MV-4-11 (cell line): Measurements from ENCODE around the gene MPP3.
A peak's percentile ranks its signal among the peaks of the same experiment; 100 is the strongest.
"Not testable (repeated sequence)": the region's sequence is repeated elsewhere in the genome, so short reads cannot be mapped to it uniquely, and the experiment has no call there.

Source experiments
- DNase-seq: peaks from one replicate; lab custom pipeline; 2025; lab: John Stamatoyannopoulos, UW

MPP3 gene

GRCh38 chr17:43808076-43808475, 24.9 kb downstream of the MPP3 start:
- peak; percentile 13 for DNase-seq

GRCh38 chr17:43805117-43805516, 27.8 kb downstream of the MPP3 start:
- no peak for DNase-seq

GRCh38 chr17:43803758-43804157, 29.2 kb downstream of the MPP3 start:
- no peak for DNase-seq

GRCh38 chr17:43801844-43802243, 31.1 kb downstream of the MPP3 start:
- no peak for DNase-seq

GRCh38 chr17:43800736-43801135, 32.2 kb downstream of the MPP3 start:
- no peak for DNase-seq

GRCh38 chr17:43799047-43799446, 33.9 kb downstream of the MPP3 start:
- DNase-seq, result no peak

GRCh38 chr17:43798024-43798423, 34.9 kb downstream of the MPP3 start:
- DNase-seq, result not testable (repeated sequence)

GRCh38 chr17:43792668-43793067, 40.3 kb downstream of the MPP3 start:
- not testable (repeated sequence) for DNase-seq

GRCh38 chr17:43791589-43791988, 41.4 kb downstream of the MPP3 start:
- peak; percentile 27 for DNase-seq

- peak; percentile 39 for DNase-seq
Measured at GRCh38 chr17:43790311-43790940, 42.5 kb downstream of the MPP3 start.

- DNase-seq, result no peak
Measured at GRCh38 chr17:43789482-43789881, 43.5 kb downstream of the MPP3 start.

- DNase-seq, result no peak
Measured at GRCh38 chr17:43788540-43788939, 44.4 kb downstream of the MPP3 start.

GRCh38 chr17:43787728-43788127, 45.2 kb downstream of the MPP3 start:
- peak; percentile 49 for DNase-seq

- DNase-seq, result no peak
Measured at GRCh38 chr17:43784628-43785101, 48.3 kb downstream of the MPP3 start.

GRCh38 chr17:43784068-43784467, 48.9 kb downstream of the MPP3 start:
- DNase-seq, result peak; percentile 21

GRCh38 chr17:43782913-43783680, 49.8 kb downstream of the MPP3 start:
- DNase-seq, result peak; percentile 42

- DNase-seq, result no peak
Measured at GRCh38 chr17:43780135-43780534, 52.8 kb downstream of the MPP3 start, which contains the start of gene CFAP97D1. CFAP97D1 (plus strand) TSS chr17:43780435; CDS start chr17:43780463, 28 bp downstream.

GRCh38 chr17:43779145-43780125, 53.5 kb downstream of the MPP3 start:
- peak; percentile 91 for DNase-seq

GRCh38 chr17:43778337-43779144, 54.4 kb downstream of the MPP3 start, which contains the start of gene DUSP3:
DUSP3 (minus strand) TSS chr17:43778977; CDS start chr17:43778924, 53 bp downstream.
- peak; percentile 45 for DNase-seq

GRCh38 chr17:43774304-43775250, 58.4 kb downstream of the MPP3 start:
- peak; percentile 10 for DNase-seq
